ENCODE results near the gene DGCR6L.
A peak's percentile ranks its signal among the peaks of the same experiment; 100 is the strongest.
"Not testable (repeated sequence)": the region's sequence is repeated elsewhere in the genome, so short reads cannot be mapped to it uniquely, and the experiment has no call there.

The DGCR6L gene

GRCh38 chr22:20317402-20318042 lies 2.3 kb downstream of the DGCR6L start:
- TF ChIP-seq CTCF (conservative IDR thresholded peaks at IDR 0.05): peak; percentile 91
- not testable (repeated sequence) for H3K27ac ChIP-seq

GRCh38 chr22:20316844-20317401 lies 2.9 kb downstream of the DGCR6L start:
- H3K27ac ChIP-seq: no peak overlapping the region
- TF ChIP-seq CTCF (conservative IDR thresholded peaks at IDR 0.05) (no peak), ZFX (IDR thresholded peaks at IDR 0.05) (no peak)

GRCh38 chr22:20316217-20316843 lies 3.5 kb downstream of the DGCR6L start:
- no peak for TF ChIP-seq ZFX (IDR thresholded peaks at IDR 0.05)
- no peak for TF ChIP-seq CTCF (conservative IDR thresholded peaks at IDR 0.05)
- H3K27ac ChIP-seq: no peak overlapping the region

GRCh38 chr22:20315337-20316216 lies 4.3 kb downstream of the DGCR6L start:
- TF ChIP-seq CTCF (conservative IDR thresholded peaks at IDR 0.05) (no peak), ZFX (IDR thresholded peaks at IDR 0.05) (no peak)
- no peak overlapping the region for H3K27ac ChIP-seq

- not testable (repeated sequence) for H3K27ac ChIP-seq
These were observed 5.0 kb downstream of the DGCR6L start for GRCh38 chr22:20314741-20315336.

GRCh38 chr22:20314206-20314605 lies 5.7 kb downstream of the DGCR6L start:
- not testable (repeated sequence) for H3K27ac ChIP-seq

GRCh38 chr22:20313306-20314077 lies 6.4 kb downstream of the DGCR6L start:
- not testable (repeated sequence) for H3K27ac ChIP-seq

GRCh38 chr22:20312396-20313191 lies 7.3 kb downstream of the DGCR6L start:
- no peak overlapping the region for H3K27ac ChIP-seq
- TF ChIP-seq CTCF (conservative IDR thresholded peaks at IDR 0.05) (no peak), ZFX (IDR thresholded peaks at IDR 0.05) (no peak)

- not testable (repeated sequence) for H3K27ac ChIP-seq
These were observed 8.4 kb downstream of the DGCR6L start for GRCh38 chr22:20311249-20312062.

- not testable (repeated sequence) for H3K27ac ChIP-seq
These were observed 9.1 kb downstream of the DGCR6L start for GRCh38 chr22:20310773-20311172.

- H3K27ac ChIP-seq: not testable (repeated sequence)
These were observed 9.7 kb downstream of the DGCR6L start for GRCh38 chr22:20310180-20310579.
